K562 (cell line): ENCODE results near the gene HRH1.

ENCODE experiments used
- CBX8 ChIP-seq: fragments of 200-600 bp; sonication (generic); IDR thresholded peaks from 2 replicates; pipeline ENCODE4 v1.6.1; 2012; ENCODE audit warnings: borderline replicate concordance, mixed run types, low read depth, mild to moderate bottlenecking, moderate library complexity, mixed read lengths, low read length, control low read depth, inconsistent platforms; ENCODE audit not compliant: poor library complexity, severe bottlenecking; ENCODE audit errors: extremely low read depth
- CREB1 ChIP-seq, 2 experiments: sonication (generic) in 1 of 2; formaldehyde crosslinking in 1 of 2; IDR thresholded peaks; 2 replicates each; pipeline versions ENCODE4 v1.6.1 to v1.8.0; 2012 to 2022; ENCODE audit warnings: inconsistent platforms in 1 of 2, mild to moderate bottlenecking in 1 of 2, missing genetic modification reagents in 1 of 2, moderate library complexity in 1 of 2
- EGR1 ChIP-seq: fragments of 450-650 bp; conservative IDR thresholded peaks from 2 replicates; pipeline ENCODE4 v1.6.1; 2017; ENCODE audit warnings: mild to moderate bottlenecking
- FIP1L1 ChIP-seq: fragments of 200-400 bp; formaldehyde crosslinking; IDR thresholded peaks from 2 replicates; pipeline ENCODE4 v1.6.1; 2018; ENCODE audit warnings: mild to moderate bottlenecking, low read depth, low read length; ENCODE audit not compliant: poor library complexity, severe bottlenecking
- HCFC1 ChIP-seq: IDR thresholded peaks from 2 replicates; pipeline ENCODE4 v1.6.1; 2012; ENCODE audit warnings: low read depth, low read length, improper control_type of control experiment
- JUN ChIP-seq, 2 experiments: sonication (generic) in 1 of 2; formaldehyde crosslinking in 1 of 2; IDR thresholded peaks; 2 replicates each; pipeline versions ENCODE4 v1.6.1 to v1.8.0; 2012 to 2022; ENCODE audit warnings: borderline replicate concordance in 2 of 2, mild to moderate bottlenecking in 2 of 2, improper control_type of control experiment in 1 of 2, low read depth in 1 of 2, low read length in 1 of 2, missing genetic modification reagents in 1 of 2
- LARP7 ChIP-seq: fragments of 450-650 bp; IDR thresholded peaks from 2 replicates; pipeline ENCODE4 v1.6.1; 2016
- NR2C1 ChIP-seq, 2 experiments: fragments of 450-650 bp; IDR thresholded peaks; 2 replicates each; pipeline ENCODE4 v1.6.1; 2017; ENCODE audit warnings: mild to moderate bottlenecking in 2 of 2, antibody characterized with exemption in 1 of 2, inconsistent platforms in 1 of 2, missing compliant biosample characterization in 1 of 2, missing genetic modification characterization in 1 of 2
- POLR2A ChIP-seq: fragments of 450-650 bp; conservative IDR thresholded peaks from 2 replicates; pipeline ENCODE4 v1.6.1; 2016
- RB1 ChIP-seq: fragments of 450-650 bp; IDR thresholded peaks from 2 replicates; pipeline ENCODE4 v1.6.1; 2017; ENCODE audit warnings: low read depth, mild to moderate bottlenecking
- RCOR1 ChIP-seq, 2 experiments: IDR thresholded peaks; 2 replicates each; pipeline ENCODE4 v1.6.1; 2012; ENCODE audit warnings: low read depth in 2 of 2, low read length in 2 of 2, borderline replicate concordance in 1 of 2, improper control_type of control experiment in 1 of 2
- ZNF699 ChIP-seq: fragments of 250-450 bp; sonication (Bioruptor Pico); IDR thresholded peaks from 2 replicates; pipeline ENCODE4 v1.8.0; 2021; ENCODE audit warnings: mild to moderate bottlenecking, moderate library complexity; ENCODE audit not compliant: insufficient replicate concordance

GRCh38 chr3:11245827-11246662 is 91.8 kb downstream of the HRH1 start:
- TF ChIP-seq POLR2A = no peak
- TF ChIP-seq LARP7 = no peak
- TF ChIP-seq RCOR1 (IDR thresholded peaks at IDR 0.05; ENCODE audit: borderline replicate concordance in 1 of 2, low read depth in 2 of 2, low read length in 2 of 2) = no peak
- no peak for TF ChIP-seq FIP1L1
- TF ChIP-seq EGR1 = no peak
- TF ChIP-seq NR2C1 (IDR thresholded peaks at IDR 0.05) = no peak
- TF ChIP-seq NR2C1 (tag; IDR thresholded peaks at IDR 0.05) = no peak
- TF ChIP-seq CREB1 (IDR thresholded peaks at IDR 0.05) = no peak
- TF ChIP-seq CREB1 (CRISPR knock-in tag; IDR thresholded peaks at IDR 0.05) = no peak
- no peak for TF ChIP-seq HCFC1
- no peak for TF ChIP-seq ZNF699 (CRISPR knock-in tag)
- no peak for TF ChIP-seq RB1
- TF ChIP-seq CBX8 = no peak
- no peak for TF ChIP-seq JUN (IDR thresholded peaks at IDR 0.05; ENCODE audit: borderline replicate concordance, low read depth, low read length)
- no peak for TF ChIP-seq JUN (CRISPR knock-in tag; IDR thresholded peaks at IDR 0.05; ENCODE audit: borderline replicate concordance)
